ENCODE measurements around the gene CITED4. TPM values are rescaled to one million over a fixed set of nuclear protein-coding genes. Genes with fewer than 3 reads are reported as not detected.
A peak's percentile ranks its signal among the peaks of the same experiment; 100 is the strongest.

CITED4 gene
- total RNA-seq, 2 donors from 2014 or later, result 9.0 to 9.5 TPM

DNA sequence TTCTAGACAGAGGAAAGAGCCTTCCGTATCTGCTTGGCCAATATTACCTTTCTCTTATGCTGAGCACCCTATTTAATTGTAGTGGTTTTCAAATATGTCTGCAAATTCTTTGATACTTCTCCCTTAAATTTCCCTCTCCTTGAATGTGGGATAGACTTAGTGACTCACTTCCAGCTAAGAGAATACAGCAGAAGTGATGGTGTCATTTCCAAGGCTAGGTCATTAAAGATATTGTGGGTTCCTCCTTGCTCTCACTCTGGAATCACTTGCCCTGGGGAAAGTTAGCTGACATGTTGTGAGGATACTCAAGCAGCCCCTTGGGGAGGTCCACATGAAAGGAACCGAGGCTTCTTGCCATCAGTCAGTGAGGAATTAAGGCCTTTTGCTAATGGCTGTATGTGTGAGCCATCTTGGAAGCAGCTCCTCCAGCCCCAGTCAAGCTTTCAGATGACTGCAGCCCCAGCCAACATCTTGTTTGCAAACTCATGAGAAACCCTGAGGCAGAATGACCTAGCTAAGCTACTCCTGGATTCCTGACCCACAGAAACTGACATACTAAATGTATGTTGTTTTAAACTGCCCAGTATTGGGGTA, 8.1 kb upstream of the CITED4 start:
- DNase-seq, result no peak
- Histone ChIP-seq H3K36me3 (ENCODE audit: control insufficient read depth, insufficient read depth, low read length) (no peaks in the 10 kb centered on the region), H3K27ac (ENCODE audit: low read depth, low read length) (no peak overlapping the region), H3K27me3 (ENCODE audit: control insufficient read depth, insufficient read depth, low read length, poor library complexity, severe bottlenecking) (no peaks in the 10 kb centered on the region), H3K4me1 (ENCODE audit: control insufficient read depth, insufficient read depth, low read length) (no peaks in the 10 kb centered on the region), H3K9me3 (ENCODE audit: control insufficient read depth, low read length) (peaks cover 10% of the 10 kb centered on the region), H3K4me3 (ENCODE audit: low read length) (no peak overlapping the region), H3K9ac (ENCODE audit: extremely low read depth, low read length, poor library complexity, severe bottlenecking) (no peak overlapping the region)
- 88 to 94% methylated on average over 1 to 2 of the region's 2 CpGs for WGBS, 2 experiments (ENCODE audit: insufficient coverage in 1 of 2, insufficient read length in 1 of 2)
- Mint-ChIP-seq H3K27ac (no peak overlapping the region), H3K27me3 (ENCODE audit: insufficient read depth) (peaks cover 10% of the 10 kb centered on the region), H3K9me3 (peaks cover 4% of the 10 kb centered on the region), H3K4me3 (no peak overlapping the region), H3K4me1 (peaks cover 3% of the 10 kb centered on the region), H3K36me3 (ENCODE audit: low read depth) (no peaks in the 10 kb centered on the region)
- TF ChIP-seq, protein P1, sequence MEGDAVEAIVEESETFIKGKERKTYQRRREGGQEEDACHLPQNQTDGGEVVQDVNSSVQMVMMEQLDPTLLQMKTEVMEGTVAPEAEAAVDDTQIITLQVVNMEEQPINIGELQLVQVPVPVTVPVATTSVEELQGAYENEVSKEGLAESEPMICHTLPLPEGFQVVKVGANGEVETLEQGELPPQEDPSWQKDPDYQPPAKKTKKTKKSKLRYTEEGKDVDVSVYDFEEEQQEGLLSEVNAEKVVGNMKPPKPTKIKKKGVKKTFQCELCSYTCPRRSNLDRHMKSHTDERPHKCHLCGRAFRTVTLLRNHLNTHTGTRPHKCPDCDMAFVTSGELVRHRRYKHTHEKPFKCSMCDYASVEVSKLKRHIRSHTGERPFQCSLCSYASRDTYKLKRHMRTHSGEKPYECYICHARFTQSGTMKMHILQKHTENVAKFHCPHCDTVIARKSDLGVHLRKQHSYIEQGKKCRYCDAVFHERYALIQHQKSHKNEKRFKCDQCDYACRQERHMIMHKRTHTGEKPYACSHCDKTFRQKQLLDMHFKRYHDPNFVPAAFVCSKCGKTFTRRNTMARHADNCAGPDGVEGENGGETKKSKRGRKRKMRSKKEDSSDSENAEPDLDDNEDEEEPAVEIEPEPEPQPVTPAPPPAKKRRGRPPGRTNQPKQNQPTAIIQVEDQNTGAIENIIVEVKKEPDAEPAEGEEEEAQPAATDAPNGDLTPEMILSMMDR (conservative IDR thresholded peaks at IDR 0.05), result no peak

DNA sequence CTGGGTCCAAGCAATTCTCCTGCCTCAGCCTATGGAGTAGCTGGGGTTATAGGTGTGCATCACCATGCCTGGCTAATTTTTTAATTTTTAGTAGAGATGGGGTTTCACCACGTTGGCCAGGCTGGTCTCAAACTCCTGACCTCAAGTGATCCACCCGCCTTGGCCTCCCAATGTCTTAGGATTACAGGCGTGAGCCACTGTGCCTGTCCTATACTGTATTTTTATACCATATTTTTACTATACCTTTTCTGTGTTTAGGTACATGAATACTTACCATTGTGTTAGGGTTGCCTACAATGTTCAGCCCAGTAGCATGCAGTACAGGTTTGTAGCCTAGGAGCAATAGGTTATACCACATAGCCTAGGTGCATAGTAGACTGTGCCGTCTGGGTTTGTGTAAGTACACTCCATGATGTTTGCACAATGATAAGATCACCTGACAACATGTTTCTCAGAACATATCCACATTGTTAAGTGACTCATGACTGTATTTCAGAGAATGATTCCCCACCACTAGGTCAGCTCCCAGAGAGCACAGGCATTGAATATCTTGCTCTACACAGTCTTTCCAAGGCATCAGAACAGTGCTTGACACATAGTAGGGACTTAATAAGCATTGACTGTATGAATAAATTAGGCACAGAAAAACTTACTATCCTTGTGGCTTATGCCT, 6.0 kb upstream of the CITED4 start:
- Mint-ChIP-seq H3K4me1 (peaks cover 13% of the 10 kb centered on the region), H3K4me3 (no peak overlapping the region), H3K27ac (no peak overlapping the region), H3K27me3 (ENCODE audit: insufficient read depth) (peaks cover 6% of the 10 kb centered on the region), H3K9me3 (peaks cover 5% of the 10 kb centered on the region), H3K36me3 (ENCODE audit: low read depth) (no peaks in the 10 kb centered on the region)
- WGBS, 2 experiments (ENCODE audit: insufficient coverage in 1 of 2, insufficient read length in 1 of 2), result 89 to 90% methylated on average over 3 to 4 of the region's 4 CpGs
- Histone ChIP-seq H3K9ac (ENCODE audit: extremely low read depth, low read length, poor library complexity, severe bottlenecking) (no peak overlapping the region), H3K36me3 (ENCODE audit: control insufficient read depth, insufficient read depth, low read length) (no peaks in the 10 kb centered on the region), H3K27ac (ENCODE audit: low read depth, low read length) (no peak overlapping the region), H3K4me1 (ENCODE audit: control insufficient read depth, insufficient read depth, low read length) (no peaks in the 10 kb centered on the region), H3K4me3 (ENCODE audit: low read length) (no peak overlapping the region), H3K27me3 (ENCODE audit: control insufficient read depth, insufficient read depth, low read length, poor library complexity, severe bottlenecking) (no peaks in the 10 kb centered on the region), H3K9me3 (ENCODE audit: control insufficient read depth, low read length) (peaks cover 10% of the 10 kb centered on the region)
- TF ChIP-seq, protein P1 (conservative IDR thresholded peaks at IDR 0.05), result no peak
- DNase-seq, result no peak

DNA sequence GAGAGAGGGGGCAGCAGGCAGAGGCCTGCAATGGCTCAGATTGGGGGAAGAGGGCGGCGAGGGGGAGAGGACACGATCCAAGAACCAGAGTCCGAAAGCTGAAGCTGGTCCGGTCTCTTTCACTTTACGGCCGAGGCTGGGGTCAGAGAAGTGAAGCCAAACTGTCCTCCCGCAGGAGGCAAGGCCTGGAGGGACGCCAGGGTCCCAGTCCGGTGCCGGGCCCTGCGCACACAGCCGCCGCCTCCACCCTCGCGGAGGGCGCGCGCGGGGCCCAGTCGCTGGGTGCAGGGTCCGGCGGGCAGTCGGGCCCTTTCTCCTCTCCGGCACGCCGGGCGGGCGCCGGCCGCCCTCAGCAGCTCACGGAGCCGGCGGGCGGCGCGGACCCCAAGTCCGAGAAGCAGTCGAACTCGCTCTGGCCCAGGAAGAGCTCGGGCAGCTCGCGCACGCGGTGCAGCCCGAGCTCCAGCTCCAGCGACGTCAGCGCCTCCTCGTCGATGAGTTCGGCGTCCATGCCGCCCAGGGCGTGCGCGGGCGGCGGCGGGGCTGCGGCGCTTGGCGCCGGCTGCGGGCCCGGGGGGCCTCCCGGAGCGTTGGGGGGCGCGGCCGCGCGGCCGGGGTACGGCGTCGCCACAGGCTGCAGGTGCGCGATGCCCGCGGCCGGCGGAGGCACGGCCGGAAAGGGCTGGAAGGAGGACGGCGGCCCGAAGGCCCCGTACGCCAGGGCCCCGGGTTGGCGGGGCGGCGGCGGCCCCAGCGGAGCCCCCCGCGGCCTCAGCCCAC, 749 bp downstream of the CITED4 start:
- H3K36me3 ChIP-seq (ENCODE audit: control insufficient read depth, insufficient read depth, low read length), result no peaks in the 10 kb centered on the region
- H3K27me3 ChIP-seq (ENCODE audit: control insufficient read depth, insufficient read depth, low read length, poor library complexity, severe bottlenecking), result peaks cover 37% of the 10 kb centered on the region
- H3K4me1 ChIP-seq (ENCODE audit: control insufficient read depth, insufficient read depth, low read length), result no peaks in the 10 kb centered on the region
- TF ChIP-seq, protein P1 (conservative IDR thresholded peaks at IDR 0.05), result no peak
- WGBS, 2 experiments (ENCODE audit: insufficient coverage in 1 of 2, insufficient read length in 1 of 2), result 5 to 7% methylated on average over 40 to 98 of the region's 98 CpGs
- no peaks in the 10 kb centered on the region for H3K9me3 ChIP-seq (ENCODE audit: control insufficient read depth, low read length)
- H3K4me3 ChIP-seq (ENCODE audit: low read length), result peak overlapping the region; percentile 67
- H3K36me3 Mint-ChIP-seq (ENCODE audit: low read depth), result no peaks in the 10 kb centered on the region
- peak overlapping the region; percentile 70 for H3K27ac Mint-ChIP-seq
- peaks cover 34% of the 10 kb centered on the region for H3K27me3 Mint-ChIP-seq (ENCODE audit: insufficient read depth)
- peaks cover 23% of the 10 kb centered on the region for H3K4me1 Mint-ChIP-seq
- peak; percentile 81 for DNase-seq
- no peak overlapping the region for H3K27ac ChIP-seq (ENCODE audit: low read depth, low read length)
- H3K4me3 Mint-ChIP-seq, result peak overlapping the region; percentile 60
- H3K9ac ChIP-seq (ENCODE audit: extremely low read depth, low read length, poor library complexity, severe bottlenecking), result peak overlapping the region; percentile 30
- peaks cover 1% of the 10 kb centered on the region for H3K9me3 Mint-ChIP-seq

All from endodermal cell (in vitro differentiated cells).